ENCODE data around the gene LAMA5. TPM values are rescaled to one million over a fixed set of nuclear protein-coding genes. Genes with fewer than 3 reads are reported as not detected.

LAMA5 gene
- total RNA-seq, 1 donor from 2014 or later, result 12.1 TPM

GRCh38 chr20:62354811-62355341, 12.2 kb downstream of the LAMA5 start:
- Histone ChIP-seq H3K4me2 (peak overlapping the region; percentile 46), H3K9me3 (ENCODE audit: low read depth) (no peaks in the 10 kb centered on the region), H3K27me3 (no peaks in the 10 kb centered on the region), H3K36me3 (no peaks in the 10 kb centered on the region), H3K79me2 (ENCODE audit: low read depth) (peaks cover 45% of the 10 kb centered on the region), H2AFZ (replicated peaks) (no peak overlapping the region), H3F3A (ENCODE audit: low read depth) (no peaks in the 10 kb centered on the region), H3K9ac (peak overlapping the region; percentile 25), H3K4me3 (no peak overlapping the region), H3K27ac (peak overlapping the region; percentile 59), H3K4me1 (peaks cover 34% of the 10 kb centered on the region), H4K20me1 (ENCODE audit: low read depth) (peaks cover 61% of the 10 kb centered on the region)
- Mint-ChIP-seq H3K36me3 (no peaks in the 10 kb centered on the region), H3K4me1 (peaks cover 10% of the 10 kb centered on the region), H3K9me3 (no peaks in the 10 kb centered on the region), H3K27me3 (ENCODE audit: insufficient read depth, low read depth) (no peaks in the 10 kb centered on the region), H3K27ac (no peak overlapping the region), H3K4me3 (no peak overlapping the region)
- DNase-seq (ENCODE audit: low spot score), result no peak
- TF ChIP-seq CTCF (IDR thresholded peaks at IDR 0.05) (no peak), EZH2phosphoT487 (IDR thresholded peaks at IDR 0.05) (no peak)

- H3K9me3 Mint-ChIP-seq, result peaks cover 2% of the 10 kb centered on the region
- H3K4me3 Mint-ChIP-seq, result no peak overlapping the region
- no peaks in the 10 kb centered on the region for H3K27me3 ChIP-seq
- TF ChIP-seq CTCF (IDR thresholded peaks at IDR 0.05) (no peak), EZH2phosphoT487 (IDR thresholded peaks at IDR 0.05) (no peak), EZH2 (IDR thresholded peaks at IDR 0.05) (no peak)
- peaks cover 55% of the 10 kb centered on the region for H4K20me1 ChIP-seq (ENCODE audit: low read depth)
- no peak overlapping the region for H2AFZ ChIP-seq (replicated peaks)
- peaks cover 38% of the 10 kb centered on the region for H3K79me2 ChIP-seq (ENCODE audit: low read depth)
- H3K9ac ChIP-seq, result peak overlapping the region; percentile 25
- no peak overlapping the region for H3K4me3 ChIP-seq
- no peak for DNase-seq (ENCODE audit: low spot score)
- H3K4me2 ChIP-seq, result peak overlapping the region; percentile 46
- H3F3A ChIP-seq (ENCODE audit: low read depth), result no peaks in the 10 kb centered on the region
- H3K27ac ChIP-seq, result peak overlapping the region; percentile 59
- no peaks in the 10 kb centered on the region for H3K36me3 ChIP-seq
- peaks cover 2% of the 10 kb centered on the region for H3K36me3 Mint-ChIP-seq
- peaks cover 2% of the 10 kb centered on the region for H3K27me3 Mint-ChIP-seq (ENCODE audit: insufficient read depth, low read depth)
- H3K27ac Mint-ChIP-seq, result no peak overlapping the region
- H3K4me1 ChIP-seq, result peaks cover 30% of the 10 kb centered on the region
- peaks cover 10% of the 10 kb centered on the region for H3K4me1 Mint-ChIP-seq
- H3K9me3 ChIP-seq (ENCODE audit: low read depth), result no peaks in the 10 kb centered on the region
Measured at GRCh38 chr20:62354031-62354808, 12.9 kb downstream of the LAMA5 start.

GRCh38 chr20:62353289-62354030, 13.7 kb downstream of the LAMA5 start:
- Histone ChIP-seq H3K4me1 (peaks cover 25% of the 10 kb centered on the region), H3K9me3 (ENCODE audit: low read depth) (no peaks in the 10 kb centered on the region), H3K4me3 (no peak overlapping the region), H3F3A (ENCODE audit: low read depth) (no peaks in the 10 kb centered on the region), H2AFZ (replicated peaks) (no peak overlapping the region), H3K79me2 (ENCODE audit: low read depth) (peaks cover 31% of the 10 kb centered on the region), H4K20me1 (ENCODE audit: low read depth) (peaks cover 48% of the 10 kb centered on the region), H3K9ac (no peak overlapping the region), H3K27me3 (no peaks in the 10 kb centered on the region), H3K36me3 (no peaks in the 10 kb centered on the region), H3K4me2 (no peak overlapping the region), H3K27ac (no peak overlapping the region)
- Mint-ChIP-seq H3K27ac (no peak overlapping the region), H3K27me3 (ENCODE audit: insufficient read depth, low read depth) (peaks cover 4% of the 10 kb centered on the region), H3K36me3 (peaks cover 6% of the 10 kb centered on the region), H3K9me3 (peaks cover 7% of the 10 kb centered on the region), H3K4me1 (peaks cover 7% of the 10 kb centered on the region), H3K4me3 (no peak overlapping the region)
- TF ChIP-seq EZH2phosphoT487 (IDR thresholded peaks at IDR 0.05) (no peak), EZH2 (IDR thresholded peaks at IDR 0.05) (no peak), CTCF (IDR thresholded peaks at IDR 0.05) (no peak)
- DNase-seq (ENCODE audit: low spot score), result no peak

Data from neural progenitor cell (in vitro differentiated cells).